HEK293T (cell line): ENCODE measurements around the gene IRS2.

Source experiments
- ARNT ChIP-seq: fragments of 450-650 bp; IDR thresholded peaks from 2 replicates; pipeline ENCODE4 v1.6.1; 2017; ENCODE audit warnings: mild to moderate bottlenecking
- BHLHE40 ChIP-seq: fragments of 450-650 bp; IDR thresholded peaks from 2 replicates; pipeline ENCODE4 v1.6.1; 2016; ENCODE audit warnings: mild to moderate bottlenecking, moderate library complexity, borderline replicate concordance
- CTBP1 ChIP-seq: fragments of 450-650 bp; IDR thresholded peaks from 2 replicates; pipeline ENCODE4 v1.6.1; 2016; ENCODE audit warnings: borderline replicate concordance
- ELF4 ChIP-seq: fragments of 450-650 bp; IDR thresholded peaks from 2 replicates; pipeline ENCODE4 v1.6.1; 2017; ENCODE audit warnings: antibody characterized with exemption
- FOXA1 ChIP-seq: fragments of 450-650 bp; IDR thresholded peaks from 2 replicates; pipeline ENCODE4 v1.6.1; 2016; ENCODE audit warnings: mild to moderate bottlenecking
- FOXM1 ChIP-seq: fragments of 450-650 bp; IDR thresholded peaks from 2 replicates; pipeline ENCODE4 v1.6.1; 2017; ENCODE audit warnings: mild to moderate bottlenecking, borderline replicate concordance
- LEF1 ChIP-seq: fragments of 450-650 bp; IDR thresholded peaks from 2 replicates; pipeline ENCODE4 v1.6.1; 2017; ENCODE audit warnings: mild to moderate bottlenecking, borderline replicate concordance
- NFRKB ChIP-seq: fragments of 450-650 bp; IDR thresholded peaks from 2 replicates; pipeline ENCODE4 v1.6.1; 2016; ENCODE audit warnings: mild to moderate bottlenecking, moderate library complexity
- SP1 ChIP-seq: fragments of 450-650 bp; IDR thresholded peaks from 2 replicates; pipeline ENCODE4 v1.6.1; 2017
- SUZ12 ChIP-seq: fragments of 450-650 bp; IDR thresholded peaks from 2 replicates; pipeline ENCODE4 v1.6.1; 2016; ENCODE audit warnings: mild to moderate bottlenecking
- TARDBP ChIP-seq: fragments of 450-650 bp; IDR thresholded peaks from 2 replicates; pipeline ENCODE4 v1.6.1; 2016
- ZNF384 ChIP-seq: fragments of 450-650 bp; IDR thresholded peaks from 2 replicates; pipeline ENCODE4 v1.6.1; 2016
- TF ChIP-seq, protein P1 (sequence below): fragments of 450-650 bp; IDR thresholded peaks from 2 replicates; pipeline ENCODE4 v1.6.1; 2016

DNA sequence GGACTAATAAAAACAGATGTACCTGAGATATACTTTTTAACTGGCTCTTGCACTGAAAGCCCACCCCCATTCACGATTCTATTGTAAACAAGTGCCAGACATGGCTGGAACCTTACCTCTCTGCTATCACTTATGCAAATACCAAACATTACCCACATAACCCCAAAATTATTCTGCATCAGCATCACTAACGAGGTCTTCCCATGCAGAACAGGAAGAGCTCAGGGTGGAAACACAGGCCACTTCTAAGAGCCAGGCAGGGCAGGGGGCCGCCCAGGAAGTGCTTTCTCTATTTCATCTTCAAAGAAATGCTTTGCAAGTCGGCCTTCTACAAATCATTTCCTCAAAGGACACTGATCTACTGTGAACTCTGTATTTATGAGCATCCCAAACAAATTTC is 7.3 kb downstream of the IRS2 start:
- no peak for TF ChIP-seq TARDBP
- TF ChIP-seq FOXA1: no peak
- no peak for TF ChIP-seq BHLHE40
- TF ChIP-seq, protein P1, sequence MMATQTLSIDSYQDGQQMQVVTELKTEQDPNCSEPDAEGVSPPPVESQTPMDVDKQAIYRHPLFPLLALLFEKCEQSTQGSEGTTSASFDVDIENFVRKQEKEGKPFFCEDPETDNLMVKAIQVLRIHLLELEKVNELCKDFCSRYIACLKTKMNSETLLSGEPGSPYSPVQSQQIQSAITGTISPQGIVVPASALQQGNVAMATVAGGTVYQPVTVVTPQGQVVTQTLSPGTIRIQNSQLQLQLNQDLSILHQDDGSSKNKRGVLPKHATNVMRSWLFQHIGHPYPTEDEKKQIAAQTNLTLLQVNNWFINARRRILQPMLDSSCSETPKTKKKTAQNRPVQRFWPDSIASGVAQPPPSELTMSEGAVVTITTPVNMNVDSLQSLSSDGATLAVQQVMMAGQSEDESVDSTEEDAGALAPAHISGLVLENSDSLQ: no peak
- TF ChIP-seq SUZ12: no peak
- no peak for TF ChIP-seq ZNF384
- no peak for TF ChIP-seq FOXM1
- TF ChIP-seq CTBP1: no peak
- TF ChIP-seq SP1: no peak
- TF ChIP-seq ELF4: no peak
- no peak for TF ChIP-seq NFRKB
- no peak for TF ChIP-seq ARNT
- no peak for TF ChIP-seq LEF1
